Activated CD8-positive, alpha-beta memory T cell treated with anti-CD3 and anti-CD28 coated beads for 24 hours (primary cell): Measurements from ENCODE around the gene ZNF385C.

Source experiments
- DNase-seq: peaks from one replicate; pipeline ENCODE4 v3.0.0-alpha.2; 2020

Gene ZNF385C

DNA sequence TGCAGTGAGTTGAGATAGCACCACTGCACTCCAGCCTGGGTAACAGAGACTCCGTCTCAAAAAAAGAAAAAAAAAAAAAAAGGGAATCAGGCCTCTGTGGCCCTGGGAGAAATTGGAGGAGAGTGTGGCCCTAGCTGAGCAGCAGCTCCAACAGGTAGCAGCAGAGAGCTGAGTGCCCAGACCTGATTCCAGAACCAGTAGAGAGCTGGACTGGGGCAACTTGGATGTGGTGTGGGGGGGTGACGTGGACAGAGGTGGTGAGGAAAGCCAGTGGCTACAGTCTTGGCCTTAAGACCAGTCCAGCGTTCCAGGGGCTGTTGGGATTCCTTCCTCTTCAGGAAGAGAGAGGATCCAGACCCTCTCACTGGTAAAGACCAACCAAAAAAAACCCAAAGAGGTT, 26.0 kb upstream of the ZNF385C start:
- no peak for DNase-seq

DNA sequence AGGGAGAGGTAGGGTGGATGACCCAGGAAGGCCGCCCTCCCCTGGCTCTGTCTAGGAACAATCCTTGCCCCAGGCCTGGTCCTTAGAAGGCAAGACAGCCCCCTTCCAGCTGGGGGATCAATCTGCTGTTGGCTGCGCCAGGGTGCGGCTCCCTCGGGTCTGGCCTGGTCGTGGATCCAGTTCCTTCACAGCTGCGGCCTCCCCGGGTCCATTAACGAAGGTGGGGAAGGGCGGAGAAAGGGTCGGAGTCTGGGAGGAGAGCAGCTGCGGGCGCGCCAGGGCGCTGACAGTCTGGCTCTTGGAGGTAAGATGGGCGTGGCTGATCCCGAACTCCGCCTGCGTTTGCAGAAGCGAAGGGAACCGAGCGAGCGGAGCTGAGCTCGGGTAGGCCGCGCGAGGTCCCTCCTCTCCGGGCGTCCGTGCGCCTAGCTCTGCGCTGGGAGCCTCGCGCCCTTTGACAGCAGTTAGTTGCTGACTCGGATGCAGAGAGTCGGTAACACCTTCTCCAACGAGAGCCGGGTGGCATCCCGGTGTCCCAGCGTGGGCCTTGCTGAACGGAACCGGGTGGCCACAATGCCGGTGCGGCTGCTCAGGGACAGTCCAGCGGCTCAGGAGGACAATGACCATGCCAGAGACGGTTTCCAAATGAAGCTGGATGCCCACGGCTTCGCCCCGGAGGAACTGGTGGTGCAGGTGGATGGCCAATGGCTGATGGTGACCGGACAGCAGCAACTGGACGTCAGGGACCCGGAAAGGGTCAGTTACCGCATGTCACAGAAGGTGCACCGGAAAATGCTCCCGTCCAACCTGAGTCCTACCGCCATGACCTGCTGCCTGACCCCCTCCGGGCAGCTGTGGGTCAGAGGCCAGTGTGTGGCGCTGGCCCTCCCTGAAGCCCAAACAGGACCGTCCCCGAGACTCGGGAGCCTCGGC, 24.4 kb upstream of the ZNF385C start, which contains the start of gene HSPB9:
Gene HSPB9, plus strand, starts transcription at position 434 of the 933 bp plus-strand sequence. Its CDS starts 47 bp downstream, at position 481.
- no peak for DNase-seq

DNA sequence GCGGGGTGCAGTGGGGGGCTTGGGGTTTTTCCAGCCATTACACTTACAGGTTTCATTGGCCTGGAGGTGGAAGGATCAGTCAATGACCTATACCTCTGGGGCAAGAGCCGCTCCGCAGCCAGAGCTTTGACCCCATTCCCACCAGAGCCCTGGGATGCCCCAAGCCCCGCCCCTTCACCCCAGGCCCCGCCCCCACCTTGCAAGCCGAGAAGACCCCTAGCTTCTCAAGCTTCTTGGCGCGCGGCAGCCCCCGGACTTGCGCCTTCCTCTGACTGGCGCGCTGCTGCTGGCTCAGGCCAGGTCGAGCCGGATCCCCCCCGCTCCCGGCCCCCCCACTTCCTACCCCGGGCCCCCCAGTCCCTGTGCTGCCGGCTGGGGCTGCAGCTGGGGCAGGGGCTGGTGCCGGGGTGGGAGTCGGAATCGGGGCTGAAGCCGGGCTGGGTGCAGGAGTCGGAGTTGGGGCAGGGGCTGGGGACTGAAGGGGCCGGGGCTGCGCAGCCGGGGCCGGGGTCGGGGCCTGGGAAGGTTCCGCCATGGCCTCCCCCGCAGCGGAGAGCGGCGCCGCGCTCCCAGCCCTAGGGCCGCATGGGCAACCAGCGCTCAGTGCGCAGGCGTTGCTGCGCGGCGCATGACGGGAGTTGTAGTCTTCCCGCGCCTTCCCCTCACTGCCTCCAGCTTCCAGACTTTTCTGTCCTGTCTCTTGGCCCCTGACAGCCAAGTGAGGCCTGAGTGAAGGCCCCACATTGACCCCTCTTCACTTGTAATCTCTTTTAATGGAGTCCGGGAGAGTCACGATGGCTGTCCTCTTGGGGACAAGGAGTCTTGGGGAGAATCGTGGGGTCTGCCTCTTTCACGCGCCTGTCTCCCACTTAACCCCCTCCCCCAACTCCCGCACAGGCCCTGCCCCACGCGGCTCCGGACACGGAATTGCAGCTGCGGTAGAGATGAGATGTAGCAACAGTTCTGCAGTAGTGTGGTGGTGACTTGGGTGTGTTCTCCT, 22.8 kb upstream of the ZNF385C start, which contains the start of gene KAT2A:
Gene KAT2A, minus strand, starts transcription at position 598 of the 1,000 bp plus-strand sequence. Its CDS starts 63 bp downstream, at position 535.
- DNase-seq, result peak; percentile 90

DNA sequence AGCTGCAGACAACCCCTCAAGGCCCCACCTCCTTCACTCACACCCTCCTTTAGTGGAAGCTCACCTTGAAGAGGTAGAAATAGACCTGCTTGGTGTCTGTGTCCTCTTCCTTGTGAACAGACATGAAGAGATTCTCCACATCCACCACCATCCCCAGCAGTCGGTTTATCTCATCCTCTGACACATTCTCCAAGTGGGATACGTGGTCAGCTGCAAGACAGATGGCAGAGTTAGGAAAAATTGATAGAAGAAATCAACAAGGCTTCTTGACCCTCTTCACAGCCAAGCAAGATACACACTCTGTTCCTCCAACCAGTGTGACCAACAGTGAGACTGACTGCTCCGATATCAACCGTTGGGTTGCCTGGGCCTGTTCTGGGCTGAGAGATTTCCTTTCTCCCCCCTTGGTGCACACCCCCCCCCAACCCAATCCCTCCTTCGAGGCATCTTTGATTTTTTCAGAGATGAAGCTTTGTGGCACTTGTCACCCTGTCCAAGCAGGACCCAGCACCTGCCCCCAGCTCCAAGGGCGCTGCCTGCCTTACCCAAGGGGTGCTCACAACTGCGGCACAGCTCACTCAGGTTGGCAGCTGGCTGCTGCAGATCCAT, 22.0 kb upstream of the ZNF385C start:
- no peak for DNase-seq

DNA sequence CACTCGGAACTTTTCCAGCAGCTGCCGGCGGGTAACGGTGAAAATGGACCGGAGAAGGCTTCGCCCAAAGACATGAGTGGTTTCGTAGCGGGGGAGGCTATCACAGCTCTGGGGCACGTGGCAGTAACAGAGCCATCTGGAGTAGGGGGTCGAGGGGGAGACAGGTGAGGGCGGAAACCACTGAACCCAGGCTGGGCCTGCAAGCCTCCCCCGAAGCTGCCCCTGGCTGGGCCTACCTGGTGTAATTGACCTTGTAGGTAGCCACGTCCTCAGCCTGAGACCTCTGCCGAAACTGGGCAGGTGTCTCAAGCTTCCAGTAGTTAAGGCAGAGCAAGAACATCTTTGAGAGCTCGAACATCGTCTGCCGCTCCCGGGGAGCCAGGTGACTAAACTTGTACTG, 21.0 kb upstream of the ZNF385C start:
- no peak for DNase-seq

DNA sequence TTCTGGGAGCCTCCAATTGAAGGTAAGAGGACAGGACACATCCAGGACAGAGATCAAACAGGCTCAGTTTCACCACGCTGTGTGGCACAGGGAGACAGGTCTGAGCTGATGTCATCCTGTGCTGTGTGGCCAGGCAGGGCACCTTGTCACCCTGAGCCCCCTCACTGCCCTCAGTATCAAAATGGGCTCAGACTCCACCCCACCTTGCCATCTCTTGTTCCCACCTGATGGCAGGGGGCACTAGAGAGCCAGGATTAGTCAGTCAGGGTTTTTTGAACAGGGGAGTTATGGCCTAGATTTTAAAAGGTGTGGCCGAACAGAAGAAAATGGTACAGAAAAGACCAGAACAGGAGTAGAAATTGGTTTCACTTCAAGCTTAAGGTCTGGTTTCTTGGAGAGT, 20.3 kb upstream of the ZNF385C start:
- DNase-seq, result no peak

DNA sequence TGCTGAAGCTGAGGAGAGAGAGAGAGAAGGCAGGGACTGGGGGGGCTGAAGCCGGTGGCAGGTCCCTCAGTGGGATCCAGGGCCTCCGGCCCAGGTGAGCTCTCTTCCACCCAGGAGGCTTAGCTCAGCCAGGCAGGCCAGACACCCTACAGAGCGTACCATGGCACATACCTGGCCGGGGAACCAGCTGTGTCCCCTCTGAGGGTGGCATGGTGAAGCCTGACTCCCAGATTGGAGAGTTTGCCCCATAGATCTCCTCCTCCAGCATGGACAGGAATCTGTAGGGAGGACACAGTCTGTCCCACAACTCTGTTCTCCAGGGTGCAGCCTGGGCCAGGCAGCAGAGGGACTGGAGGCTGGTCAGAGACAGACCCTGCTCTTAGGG, 19.8 kb upstream of the ZNF385C start:
- DNase-seq, result no peak

DNA sequence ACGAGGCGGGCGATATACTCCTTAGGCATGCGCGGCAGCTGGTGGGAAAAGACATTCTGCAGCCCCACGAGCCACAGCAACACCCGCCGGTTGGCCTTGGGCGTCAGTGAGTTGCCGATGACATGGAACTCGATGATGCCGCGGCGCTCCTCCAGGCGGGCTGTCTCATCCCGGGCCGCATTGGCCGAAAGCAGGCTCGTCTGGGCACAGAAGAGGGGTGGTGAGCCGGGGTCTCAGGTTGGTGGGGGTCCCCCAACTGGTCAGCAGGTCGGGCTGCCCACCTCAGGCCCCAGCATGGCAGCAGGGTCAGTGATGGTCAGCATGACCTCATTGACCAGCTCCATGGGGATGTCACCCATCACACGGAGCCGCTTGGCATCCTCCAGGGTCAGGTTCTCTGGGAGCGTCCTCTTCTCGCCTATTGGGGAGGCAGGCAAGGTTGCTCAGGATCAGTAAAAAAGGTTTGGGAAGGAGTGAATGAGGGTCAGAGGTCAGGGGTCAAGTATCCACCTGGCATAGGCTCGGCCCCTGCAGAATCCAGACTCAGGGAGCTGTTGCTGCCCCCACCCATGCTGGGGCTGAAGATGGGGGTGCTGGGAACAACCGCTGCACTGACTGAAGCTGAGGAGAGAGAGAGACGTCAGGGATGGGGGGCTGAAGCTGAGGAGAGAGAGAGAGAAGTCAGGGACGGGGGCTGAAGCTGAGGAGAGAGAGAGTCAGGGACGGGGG, 19.3 kb upstream of the ZNF385C start:
- no peak for DNase-seq

DNA sequence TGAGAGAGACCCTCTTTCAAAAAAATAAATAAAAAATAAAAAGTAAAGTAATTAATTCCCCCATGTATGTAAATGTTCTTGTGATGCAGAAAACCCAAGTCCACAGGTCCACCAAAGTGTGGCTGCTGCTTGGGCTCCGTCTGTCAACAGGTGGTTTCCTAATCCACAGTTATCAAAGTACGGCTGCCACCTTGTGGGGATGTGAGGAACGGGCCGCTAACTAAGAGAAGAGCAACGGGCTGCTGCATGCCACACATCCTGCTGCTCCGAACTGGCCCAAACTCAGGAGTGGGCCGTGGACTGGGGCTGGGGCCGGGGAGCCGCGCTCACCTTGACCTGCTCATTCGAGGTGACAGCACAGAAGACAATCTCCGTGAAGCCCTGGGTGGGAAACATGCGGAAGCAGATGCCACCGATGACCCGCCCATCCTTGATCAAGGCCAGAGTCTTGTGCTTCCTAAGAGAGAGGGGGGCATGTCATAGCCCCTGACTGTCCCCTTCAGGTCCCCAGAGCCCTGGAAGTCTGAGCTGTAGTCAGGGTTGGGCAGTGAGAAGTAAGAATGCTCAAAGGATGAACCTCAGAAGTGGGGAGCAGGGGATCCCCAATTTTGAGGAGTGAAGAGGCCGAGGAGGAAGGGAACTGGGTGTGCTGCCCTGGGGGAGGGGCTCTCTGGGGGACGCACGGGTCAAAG, 18.6 kb upstream of the ZNF385C start:
- peak; percentile 90 for DNase-seq

DNA sequence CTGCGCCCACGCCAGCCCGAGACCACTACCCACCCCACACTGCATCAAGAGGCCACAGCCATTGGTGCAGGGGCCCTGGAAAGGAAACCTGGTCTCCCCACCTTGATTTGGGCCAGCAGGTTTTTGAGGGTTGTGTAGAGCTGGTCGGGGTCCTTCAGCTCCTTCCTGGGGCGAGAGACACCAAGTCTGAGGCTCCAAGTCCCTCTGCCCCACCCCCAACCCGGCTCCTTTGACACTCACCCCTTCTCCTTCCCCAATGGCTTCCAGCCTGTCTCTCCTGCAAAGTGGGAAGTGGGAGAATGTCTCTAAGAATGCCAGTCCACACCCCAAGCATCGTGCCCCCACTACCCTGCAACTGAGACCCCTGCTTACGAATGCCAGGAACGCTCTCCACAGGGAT, 15.8 kb upstream of the ZNF385C start:
- DNase-seq, result no peak

DNA sequence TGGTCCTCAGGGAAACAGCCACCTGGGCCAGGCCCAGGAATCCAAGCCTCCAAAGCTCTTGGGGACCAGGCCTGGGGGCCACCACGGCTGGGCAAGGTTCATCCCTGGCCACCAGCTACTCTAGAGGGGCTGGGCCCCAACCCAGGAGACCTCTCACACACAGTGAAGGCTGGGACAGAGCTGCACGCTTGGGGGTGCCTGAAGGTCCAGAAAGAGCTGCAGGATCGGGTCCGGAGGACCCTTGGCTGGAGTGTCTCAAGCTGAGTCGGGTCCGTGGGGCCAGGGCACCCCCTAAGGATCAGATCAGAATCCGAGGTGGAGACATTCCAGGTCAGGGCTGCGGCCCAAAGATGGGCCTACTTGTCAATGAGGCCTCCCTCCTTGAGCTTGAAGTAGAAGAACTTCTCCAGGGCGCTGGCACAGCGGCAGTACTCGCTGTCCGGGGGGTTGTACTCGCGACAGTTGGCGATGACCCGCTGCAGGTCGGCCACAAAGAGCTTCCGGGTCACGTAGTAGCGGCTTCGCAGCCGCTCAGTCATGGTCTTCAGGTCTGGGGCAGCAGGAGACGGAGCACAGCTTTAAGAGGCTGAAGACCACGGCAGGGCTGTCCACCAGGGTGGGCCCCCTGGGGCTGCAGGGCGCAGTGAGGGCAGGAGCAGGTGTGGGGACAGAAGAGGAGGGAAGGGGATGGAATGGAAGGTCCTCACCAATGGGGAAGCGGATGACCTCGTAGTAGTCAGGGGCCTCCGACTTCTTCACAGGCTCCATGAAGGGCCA, 15.2 kb upstream of the ZNF385C start:
- DNase-seq, result no peak

DNA sequence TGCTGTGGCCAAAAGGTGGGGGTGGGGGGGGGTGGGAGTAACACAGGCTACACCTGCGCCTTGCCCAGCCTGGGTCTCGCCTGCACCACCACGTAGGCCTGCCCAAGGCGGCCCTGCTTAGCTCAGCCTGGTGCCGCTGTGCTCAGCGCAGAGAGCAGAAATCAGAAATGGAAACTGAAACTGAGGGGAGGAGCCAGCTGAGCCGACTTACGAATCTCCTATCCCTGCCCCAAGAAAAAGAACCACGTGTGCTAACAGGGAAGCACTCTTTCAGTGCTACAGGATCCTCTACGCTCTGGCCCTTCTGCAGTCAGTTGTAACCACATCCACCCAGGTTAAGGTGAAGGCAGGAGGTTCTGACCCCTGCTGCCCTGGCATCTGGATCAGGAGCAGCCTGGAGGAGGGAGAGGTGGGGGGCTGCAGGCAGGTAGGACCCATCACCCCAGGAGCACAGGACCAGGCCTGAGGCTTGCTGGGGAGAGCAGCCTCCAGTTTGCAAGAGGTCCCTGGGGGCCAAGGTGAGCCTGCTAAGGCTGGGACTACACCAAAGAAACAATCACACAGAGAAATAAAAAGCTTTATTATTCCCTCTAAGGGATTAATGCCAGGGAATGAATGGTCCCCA, 14.4 kb upstream of the ZNF385C start, which contains the start of gene DHX58:
Gene DHX58, minus strand, starts transcription at position 163 of the 625 bp plus-strand sequence. CDS start 822 bp downstream, outside the sequence.
- DNase-seq, result peak; percentile 87

DNA sequence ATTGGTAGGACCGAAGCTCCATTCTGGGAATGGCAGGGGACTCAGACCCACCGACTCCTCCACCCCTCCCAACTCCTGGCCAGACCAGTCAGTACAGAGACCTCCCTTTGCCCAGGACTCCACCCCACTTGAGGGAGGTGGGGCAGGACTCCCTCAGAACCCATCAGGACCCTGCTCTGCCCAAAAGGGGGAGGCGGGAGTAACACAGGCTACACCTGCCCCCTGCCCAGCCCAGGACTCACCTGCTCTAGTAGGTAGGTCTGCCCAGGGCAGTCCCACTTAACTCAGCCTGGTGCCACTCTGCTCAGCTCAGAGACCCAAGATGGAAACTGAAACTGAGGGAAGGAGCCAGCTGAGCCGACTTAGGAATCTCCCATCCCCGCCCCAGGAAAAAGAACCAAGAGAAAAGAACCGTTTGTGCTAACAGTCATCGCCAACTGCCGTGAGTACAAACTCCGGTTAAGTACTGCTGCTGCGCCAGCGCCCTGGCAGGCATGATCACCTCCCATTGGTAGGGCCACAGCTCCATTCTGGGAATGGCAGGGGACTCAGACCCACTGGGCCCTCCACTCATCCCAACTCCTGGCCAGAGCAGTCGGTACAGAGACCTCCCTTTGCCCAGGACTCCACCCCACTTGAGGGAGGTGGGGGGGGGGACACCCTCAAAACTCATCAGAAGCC, 13.7 kb upstream of the ZNF385C start:
- peak; percentile 77 for DNase-seq

DNA sequence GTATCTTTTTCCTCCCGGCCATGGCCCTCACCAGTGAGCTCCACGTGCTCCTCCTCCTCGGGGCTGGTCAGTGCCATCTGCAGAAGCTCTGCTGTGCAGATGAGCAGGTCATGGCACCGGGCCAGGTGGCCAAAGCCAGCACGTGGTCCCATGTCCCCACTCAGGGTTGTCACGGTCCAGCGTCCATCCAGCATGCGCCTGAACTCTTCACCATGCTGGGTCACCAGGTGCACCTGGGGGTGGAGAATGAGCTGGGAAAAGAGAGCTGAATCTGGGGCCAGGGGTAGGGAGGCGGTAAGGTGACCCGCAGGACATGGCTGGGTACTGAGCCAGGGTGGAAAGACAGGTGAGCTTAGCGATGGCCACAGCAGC, 13.0 kb upstream of the ZNF385C start:
- no peak for DNase-seq

DNA sequence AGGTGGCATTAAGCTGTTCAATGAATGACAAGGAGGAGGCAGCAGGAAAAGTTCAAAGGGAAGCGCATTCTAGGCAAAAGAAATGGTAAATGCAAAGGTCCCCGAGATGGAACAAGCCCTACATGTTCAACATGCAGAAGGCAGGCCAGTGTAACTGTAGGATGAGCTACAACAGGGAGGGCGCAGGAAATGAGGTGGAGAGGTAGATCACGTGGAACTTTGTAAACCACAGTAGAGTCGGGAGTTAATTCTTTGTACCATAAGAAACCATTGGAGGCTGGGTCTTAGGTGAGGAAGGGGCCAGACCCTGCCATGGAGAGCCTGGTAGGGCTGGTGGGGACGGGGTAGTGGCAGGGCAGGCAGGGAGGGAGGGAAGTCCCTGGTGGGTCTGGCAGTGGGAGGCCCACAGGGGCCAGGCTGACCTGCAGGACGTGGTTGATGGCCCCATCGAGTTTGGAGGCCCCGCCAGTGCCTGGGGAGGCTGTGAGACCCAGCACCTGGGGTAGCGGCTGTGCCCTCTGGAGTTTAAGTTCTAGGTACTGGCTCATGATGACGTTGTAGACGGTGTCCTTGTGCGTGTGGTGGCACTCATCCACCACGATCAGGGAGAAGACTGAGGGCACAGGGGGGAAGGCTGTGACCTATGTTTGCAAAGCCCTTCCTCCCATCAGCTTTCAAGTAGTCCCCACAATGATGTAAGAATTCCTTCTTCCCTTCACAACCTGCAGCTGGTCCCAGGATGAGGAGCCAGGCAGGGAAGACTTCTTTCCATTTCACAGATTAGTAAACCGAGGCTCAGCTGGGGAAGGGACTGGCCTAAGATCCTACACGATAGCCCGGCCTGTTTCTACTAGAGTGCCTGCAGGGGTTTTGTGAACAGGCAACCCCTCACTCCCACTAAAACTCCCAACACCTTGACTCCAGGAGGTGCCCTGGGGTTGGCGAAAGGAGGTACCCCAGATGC, 12.3 kb upstream of the ZNF385C start:
- DNase-seq, result no peak

DNA sequence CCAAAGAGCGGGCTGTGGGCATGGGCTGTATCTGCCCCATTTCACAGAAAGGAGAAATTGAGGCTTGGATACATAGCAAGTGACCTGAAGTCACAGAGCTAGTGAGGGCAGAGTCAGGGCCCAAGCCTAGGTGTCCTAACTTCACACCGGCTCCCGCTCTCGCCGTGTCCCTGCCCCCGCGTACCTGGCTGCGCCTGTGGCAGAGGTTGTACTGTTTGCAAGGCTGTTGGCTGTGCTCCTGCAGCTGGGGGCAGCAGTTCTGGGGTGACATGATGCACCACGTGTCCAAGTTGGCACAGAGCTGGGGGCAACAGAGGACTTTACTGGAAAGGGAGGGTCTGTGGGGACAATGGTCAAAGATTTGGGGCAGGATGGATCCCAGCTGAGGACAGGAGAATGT, 10.8 kb upstream of the ZNF385C start:
- DNase-seq, result no peak

DNA sequence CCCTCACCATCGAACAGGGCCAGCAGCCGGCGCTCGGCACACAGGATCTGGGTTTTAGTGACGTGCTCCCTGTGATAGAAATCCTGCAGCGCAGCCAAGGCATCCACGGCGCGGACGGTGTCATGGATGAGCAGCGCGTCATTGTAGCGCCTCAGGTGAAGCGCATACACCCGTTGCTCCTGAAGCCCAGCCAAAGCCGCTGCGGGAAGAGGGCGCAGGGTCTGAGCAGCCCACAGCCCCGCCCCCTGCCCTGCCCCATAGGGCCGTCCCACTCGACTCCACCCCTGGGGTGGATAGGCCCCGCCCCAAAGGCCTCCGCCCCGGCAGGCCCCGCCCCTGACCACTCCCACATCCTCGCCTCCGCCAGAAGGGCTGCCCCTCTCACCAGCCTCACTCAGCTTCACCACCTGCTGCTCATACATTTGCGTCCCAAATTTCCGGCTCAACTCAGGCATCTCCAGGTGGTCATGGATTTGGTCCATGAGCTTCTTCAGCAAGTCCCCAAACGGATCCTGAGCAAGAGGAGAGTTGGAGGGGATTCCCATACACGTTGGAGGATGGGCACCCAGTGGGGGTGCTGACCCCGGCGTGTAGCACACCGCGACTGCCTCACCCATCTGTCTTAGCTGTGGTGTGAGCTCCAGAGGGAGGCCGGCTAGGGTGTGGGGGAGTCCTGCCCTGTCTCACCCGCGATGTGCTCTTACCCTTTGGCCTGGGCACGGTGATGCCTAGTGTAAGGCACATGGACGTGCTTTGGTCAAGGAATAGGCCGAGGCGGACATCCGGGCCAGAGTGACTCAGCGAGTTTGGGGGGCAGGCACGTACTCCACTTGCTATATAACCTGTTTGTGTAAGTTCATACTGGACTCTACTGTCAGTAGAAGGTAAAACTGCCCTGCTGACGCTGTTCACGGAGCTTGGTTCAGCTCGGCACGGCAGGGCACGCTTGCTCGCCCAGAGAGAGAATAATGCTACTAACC, 9.6 kb upstream of the ZNF385C start:
- DNase-seq, result peak; percentile 99
